ENCODE data around the gene ALS2CL.
"Not testable (repeated sequence)": the region's sequence is repeated elsewhere in the genome, so short reads cannot be mapped to it uniquely, and the experiment has no call there.

ALS2CL gene

GRCh38 chr3:46714728-46715506, 21.4 kb upstream of the ALS2CL start:
- FAIRE-seq: no peak

- no peak for FAIRE-seq
These were observed 20.5 kb upstream of the ALS2CL start for GRCh38 chr3:46713898-46714552.

GRCh38 chr3:46713050-46713897, 19.8 kb upstream of the ALS2CL start:
- FAIRE-seq: no peak

DNA sequence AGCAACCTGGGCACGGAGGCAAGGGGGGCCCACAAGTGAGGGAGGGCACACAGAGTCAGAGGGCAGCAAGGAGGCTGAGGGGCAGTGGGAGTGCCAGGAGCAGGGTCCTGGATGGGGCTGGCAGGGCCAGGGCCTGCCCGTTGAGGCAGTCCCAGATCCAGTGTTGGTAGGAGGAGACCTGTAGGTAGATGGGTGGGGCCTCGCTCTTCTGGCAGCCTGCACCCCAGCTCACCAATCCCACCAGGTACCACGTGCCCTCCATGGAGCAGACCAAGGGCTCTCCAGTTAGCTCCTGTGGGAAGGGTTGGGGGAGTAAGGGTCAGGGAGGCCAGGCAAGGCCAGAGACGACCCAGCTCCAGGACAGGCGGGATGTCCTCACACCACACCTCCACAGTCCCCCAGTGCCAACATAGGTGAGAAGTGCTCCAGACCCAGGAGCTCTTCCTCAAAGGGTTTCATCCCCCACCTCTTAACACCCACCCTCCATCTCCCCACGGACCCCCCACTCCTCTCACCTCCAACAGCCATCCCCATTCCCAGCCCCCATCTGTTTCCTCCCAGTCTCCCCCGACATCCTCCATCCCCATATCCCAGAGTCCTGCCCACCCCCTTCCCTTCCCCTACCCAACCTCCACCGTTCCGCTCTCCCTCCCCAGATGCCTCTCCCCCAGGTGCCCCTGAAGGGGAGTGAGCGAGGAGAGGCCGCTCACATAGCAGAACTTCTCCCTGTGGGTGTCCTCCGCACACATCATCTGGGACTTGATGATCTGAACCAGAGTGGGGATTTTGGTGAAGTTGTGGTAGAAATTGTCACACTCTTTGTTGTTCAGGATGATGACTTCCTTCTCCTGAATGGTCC, 18.9 kb upstream of the ALS2CL start:
- no peak for FAIRE-seq

DNA sequence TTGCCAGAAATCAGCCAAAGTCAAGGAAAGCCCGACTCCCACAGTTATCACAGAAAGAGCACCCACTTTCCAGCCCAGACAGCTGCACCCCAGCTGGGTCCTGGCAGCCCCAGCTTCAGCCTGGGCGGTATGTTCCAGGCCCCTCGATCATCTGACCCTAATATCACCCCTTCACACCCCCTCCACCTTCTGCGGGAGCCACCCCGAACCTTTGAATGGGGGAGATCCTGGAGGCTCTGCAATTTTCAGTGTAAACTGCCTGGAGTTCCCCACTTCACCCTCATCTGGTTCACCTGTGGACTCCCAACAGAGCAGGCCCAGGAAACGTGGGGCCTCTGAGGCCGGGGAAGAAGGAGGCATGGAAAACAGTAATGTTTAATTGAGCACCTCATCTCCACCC, 18.3 kb upstream of the ALS2CL start:
- no peak for FAIRE-seq

- no peak for FAIRE-seq
These were observed 17.8 kb upstream of the ALS2CL start for GRCh38 chr3:46711305-46711704.

GRCh38 chr3:46710671-46711295, 17.3 kb upstream of the ALS2CL start:
- no peak for FAIRE-seq

- no peak for FAIRE-seq
These were observed 16.8 kb upstream of the ALS2CL start for GRCh38 chr3:46710229-46710628.

DNA sequence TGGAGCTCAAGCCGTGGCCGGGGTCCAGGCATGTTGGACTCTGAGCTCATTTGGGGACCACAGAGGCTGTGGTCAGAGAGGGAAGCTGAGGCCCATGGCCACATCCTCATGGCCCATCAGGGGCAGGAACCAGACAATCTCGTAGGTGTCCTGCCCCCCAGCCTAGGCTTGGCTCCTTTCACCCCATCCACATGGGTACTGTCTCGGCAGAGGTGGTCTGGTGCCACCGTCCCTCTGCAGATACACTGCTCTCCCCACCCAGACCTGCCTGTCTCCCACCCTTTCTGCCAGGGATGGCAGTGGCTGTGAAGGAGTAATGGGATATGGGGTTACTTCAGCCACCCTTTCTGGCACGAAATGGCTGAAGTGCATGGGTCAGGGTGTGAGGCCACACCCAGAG, 16.2 kb upstream of the ALS2CL start:
- no peak for FAIRE-seq

DNA sequence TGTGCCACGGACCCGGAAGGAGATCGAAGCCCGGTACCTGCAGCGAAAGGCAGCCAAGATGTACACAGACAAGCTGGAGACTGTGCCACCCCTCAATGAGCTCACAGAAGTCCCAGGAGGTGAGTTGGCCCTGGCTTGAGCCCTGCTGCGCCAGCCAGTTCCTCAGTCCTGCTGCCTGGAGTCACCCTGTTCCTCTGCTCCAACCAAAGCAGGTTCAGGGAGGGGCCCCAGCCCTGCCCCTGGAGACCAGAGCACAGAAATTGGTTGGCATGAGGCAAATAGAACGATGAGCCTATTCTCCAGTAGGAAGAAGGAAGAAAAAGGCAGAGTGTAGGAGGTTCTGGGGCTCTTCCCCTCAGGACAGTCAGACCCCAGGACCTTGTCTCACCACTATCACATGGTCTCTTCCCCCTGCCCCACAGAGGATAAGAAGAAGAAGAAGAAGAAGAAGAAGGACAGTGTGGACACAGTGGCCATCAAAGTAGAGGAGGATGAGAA, 15.7 kb upstream of the ALS2CL start:
- no peak for FAIRE-seq

GRCh38 chr3:46708401-46709156, 15.1 kb upstream of the ALS2CL start:
- FAIRE-seq: no peak

DNA sequence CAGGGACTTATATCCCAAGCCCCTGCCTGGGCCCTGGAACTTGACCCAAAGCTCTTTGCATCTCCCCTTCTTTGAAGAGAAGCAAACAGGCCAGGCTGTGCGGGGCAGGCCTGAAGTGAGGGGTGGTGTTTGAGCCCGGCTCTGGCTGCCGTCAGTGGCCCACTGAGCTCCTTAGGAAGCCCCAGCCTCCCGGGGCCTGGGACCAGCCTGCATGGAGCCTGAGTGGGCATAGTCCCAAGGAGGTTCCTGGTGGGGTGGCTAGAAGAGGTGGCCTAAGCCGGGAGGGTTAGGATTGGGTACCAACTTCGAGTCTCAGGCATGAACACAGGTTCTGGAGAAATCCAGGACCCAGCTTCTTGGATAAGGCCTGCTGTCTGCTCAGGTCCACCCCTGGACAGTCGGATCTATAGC, 14.1 kb upstream of the ALS2CL start:
- no peak for FAIRE-seq

- no peak for FAIRE-seq
These were observed 13.5 kb upstream of the ALS2CL start for GRCh38 chr3:46706771-46707582.

GRCh38 chr3:46705751-46706552, 12.5 kb upstream of the ALS2CL start:
- FAIRE-seq: no peak

- FAIRE-seq: no peak
These were observed 11.6 kb upstream of the ALS2CL start for GRCh38 chr3:46705022-46705530.

- not testable (repeated sequence) for FAIRE-seq
These were observed 10.9 kb upstream of the ALS2CL start for GRCh38 chr3:46704346-46704745.

GRCh38 chr3:46703013-46703520, 9.6 kb upstream of the ALS2CL start:
- no peak for FAIRE-seq

DNA sequence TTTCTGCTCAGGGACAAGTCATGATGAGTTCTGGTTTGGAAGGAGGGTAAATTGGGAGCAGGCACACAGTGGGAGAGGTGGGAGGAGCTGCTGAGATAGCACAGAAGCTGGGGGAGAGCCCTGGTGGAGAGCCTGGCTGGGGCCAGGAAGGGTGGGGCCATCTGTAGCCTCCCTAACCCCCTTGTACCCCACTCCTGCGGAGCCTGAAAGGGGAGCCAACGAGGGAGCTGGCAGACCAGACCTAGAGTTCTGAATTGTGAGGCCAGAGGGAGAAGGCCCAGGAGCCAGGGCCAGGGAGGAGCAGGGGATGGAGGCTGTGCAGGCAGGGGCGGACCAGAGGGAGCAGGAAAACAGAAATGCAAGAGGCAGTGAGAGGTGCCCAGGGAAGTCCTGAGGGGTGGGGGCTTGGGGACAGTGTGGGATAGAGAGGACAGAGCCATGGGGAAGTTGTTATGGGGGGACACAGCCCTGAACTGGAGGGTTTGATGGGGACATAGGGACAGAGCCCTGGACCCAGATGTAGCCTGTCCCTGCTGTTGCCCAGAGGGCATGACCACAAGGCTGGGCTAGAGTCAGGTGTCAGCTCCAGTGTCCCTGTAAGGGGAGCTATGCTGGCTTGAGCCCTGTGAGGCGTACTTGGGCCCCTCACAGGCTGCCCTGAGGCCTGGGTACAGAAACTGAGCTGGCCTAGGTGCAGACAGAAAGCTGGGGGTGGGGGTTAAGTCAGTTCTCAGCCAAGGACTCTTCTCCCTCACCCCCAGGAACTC, 8.9 kb upstream of the ALS2CL start:
- no peak for FAIRE-seq

All from TTC549 (cell line).